Glutamatergic neuron (in vitro differentiated cells): ENCODE results near the gene RMDN3. TPM values are rescaled to one million over a fixed set of nuclear protein-coding genes. Genes with fewer than 3 reads are reported as not detected.

ENCODE experiments used
- DNase-seq: peaks from one replicate; pipeline ENCODE4 v3.0.0; 2022
- H3K27ac Mint-ChIP-seq: one replicate; pipeline ENCODE4 v1.8.0; 2020; ENCODE audit warnings: mild to moderate bottlenecking, mixed read lengths, inconsistent platforms; ENCODE audit not compliant: unreplicated experiment
- H3K27me3 Mint-ChIP-seq: one replicate; pipeline ENCODE4 v1.8.0; 2020; ENCODE audit warnings: mild to moderate bottlenecking, moderate library complexity, mixed read lengths, inconsistent platforms; ENCODE audit not compliant: unreplicated experiment
- H3K36me3 Mint-ChIP-seq: one replicate; pipeline ENCODE4 v1.8.0; 2020; ENCODE audit warnings: mild to moderate bottlenecking, mixed read lengths, inconsistent platforms; ENCODE audit not compliant: unreplicated experiment
- H3K4me1 Mint-ChIP-seq: one replicate; pipeline ENCODE4 v1.8.0; 2020; ENCODE audit warnings: mild to moderate bottlenecking, low read depth, mixed read lengths, inconsistent platforms; ENCODE audit not compliant: unreplicated experiment
- H3K4me3 Mint-ChIP-seq: one replicate; pipeline ENCODE4 v1.8.0; 2020; ENCODE audit warnings: mild to moderate bottlenecking, mixed read lengths, inconsistent platforms; ENCODE audit not compliant: unreplicated experiment
- H3K9me3 Mint-ChIP-seq: one replicate; pipeline ENCODE4 v1.8.0; 2020; ENCODE audit warnings: mild to moderate bottlenecking, moderate library complexity, mixed read lengths, inconsistent platforms; ENCODE audit not compliant: unreplicated experiment
- CTCF ChIP-seq: fragments of 200-600 bp; sonication (generic); IDR thresholded peaks from one replicate; pipeline ENCODE4 v1.5.0; 2021; ENCODE audit not compliant: partially characterized antibody, unreplicated experiment
- total RNA-seq: library from RNA; stranded (reverse); fragmentation: NEBNext Ultra II Directional; extraction: Animal tissue kit (Norgen Biotek cat#: 25700); gene quantifications from one replicate; pipeline ENCODE4 v1.2.1, GENCODE V29; 2021; ENCODE audit not compliant: unreplicated experiment

RMDN3 gene
- total RNA-seq, 1 donor from 2014 or later, result 37.1 TPM

- H3K4me3 Mint-ChIP-seq, result peak overlapping the region; percentile 79
- H3K36me3 Mint-ChIP-seq, result no peaks in the 10 kb centered on the region
- no peaks in the 10 kb centered on the region for H3K9me3 Mint-ChIP-seq
- H3K27me3 Mint-ChIP-seq, result peaks cover 9% of the 10 kb centered on the region
- H3K4me1 Mint-ChIP-seq, result peaks cover 9% of the 10 kb centered on the region
- no peak overlapping the region for H3K27ac Mint-ChIP-seq
- no peak for TF ChIP-seq CTCF
- peak; percentile 40 for DNase-seq
Observed at GRCh38 chr15:40762919-40763800, 8.1 kb upstream of the RMDN3 start.

DNA sequence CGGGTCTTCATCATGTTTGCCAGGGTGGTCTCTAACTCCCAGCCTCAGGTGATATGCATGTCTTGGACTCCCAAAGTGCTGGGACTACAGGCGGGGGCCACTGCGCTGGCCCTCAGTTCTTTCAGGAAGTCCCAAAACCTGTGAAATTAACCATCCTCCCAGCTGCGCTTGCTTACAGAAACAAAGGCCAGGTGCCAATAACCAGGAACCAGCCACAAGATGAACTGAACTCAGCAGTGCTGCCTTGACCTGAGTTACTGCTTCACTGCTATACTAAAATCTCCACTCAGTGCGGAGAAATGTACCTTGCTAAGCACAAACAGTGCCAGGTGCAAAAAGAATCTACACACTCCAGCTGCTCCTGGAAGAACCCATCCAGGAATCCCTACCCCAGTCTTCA lies 4.9 kb upstream of the RMDN3 start:
- no peak overlapping the region for H3K4me3 Mint-ChIP-seq
- H3K27me3 Mint-ChIP-seq, result peaks cover 6% of the 10 kb centered on the region
- DNase-seq, result no peak
- no peaks in the 10 kb centered on the region for H3K36me3 Mint-ChIP-seq
- peaks cover 2% of the 10 kb centered on the region for H3K4me1 Mint-ChIP-seq
- H3K9me3 Mint-ChIP-seq, result peaks cover 2% of the 10 kb centered on the region
- no peak for TF ChIP-seq CTCF
- H3K27ac Mint-ChIP-seq, result no peak overlapping the region

GRCh38 chr15:40756938-40757337 lies 1.9 kb upstream of the RMDN3 start:
- TF ChIP-seq CTCF, result no peak
- Mint-ChIP-seq H3K27me3 (peaks cover 5% of the 10 kb centered on the region), H3K4me3 (peak overlapping the region; percentile 30), H3K9me3 (peaks cover 5% of the 10 kb centered on the region), H3K36me3 (no peaks in the 10 kb centered on the region), H3K4me1 (peaks cover 3% of the 10 kb centered on the region), H3K27ac (peak overlapping the region; percentile 18)
- no peak for DNase-seq

DNA sequence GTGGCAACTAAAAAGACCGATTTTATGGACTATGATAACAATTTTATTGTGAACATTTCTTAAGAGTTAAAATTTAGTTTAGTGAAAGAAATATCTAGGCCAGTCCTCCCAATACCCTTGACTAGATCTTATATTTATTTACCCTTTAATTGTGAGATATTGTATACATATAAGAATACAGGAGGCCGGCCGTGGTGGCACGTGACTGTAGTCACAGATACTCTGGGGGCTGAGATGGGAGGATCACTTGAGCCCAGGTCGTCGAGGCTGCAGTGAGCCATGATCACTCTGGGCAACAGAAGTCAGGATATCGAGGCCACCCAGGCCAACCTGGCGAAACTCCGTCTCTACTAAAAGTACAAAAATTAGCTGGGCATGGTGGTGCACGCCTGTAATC lies 756 bp upstream of the RMDN3 start:
- no peaks in the 10 kb centered on the region for H3K36me3 Mint-ChIP-seq
- peaks cover 3% of the 10 kb centered on the region for H3K4me1 Mint-ChIP-seq
- peak overlapping the region; percentile 52 for H3K27ac Mint-ChIP-seq
- TF ChIP-seq CTCF, result no peak
- peak overlapping the region; percentile 92 for H3K4me3 Mint-ChIP-seq
- no peak for DNase-seq
- peaks cover 5% of the 10 kb centered on the region for H3K27me3 Mint-ChIP-seq
- H3K9me3 Mint-ChIP-seq, result peaks cover 5% of the 10 kb centered on the region

DNA sequence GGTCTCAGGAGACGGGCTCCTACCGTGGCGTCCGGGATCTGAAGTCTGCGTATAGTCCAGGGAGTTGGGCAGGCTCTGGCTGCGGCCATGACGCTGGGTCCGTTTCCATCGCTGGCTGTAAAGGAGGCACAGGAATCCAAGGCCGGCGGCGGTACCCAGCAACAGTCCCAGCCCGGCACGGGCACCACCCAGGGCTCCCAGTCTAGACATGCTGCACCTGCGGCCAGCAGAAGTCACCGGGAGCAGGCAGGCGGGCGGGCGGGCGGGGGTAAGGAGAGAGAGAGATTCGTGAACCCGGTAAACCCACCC lies 526 bp downstream of the RMDN3 start:
- no peaks in the 10 kb centered on the region for H3K36me3 Mint-ChIP-seq
- peak; percentile 43 for DNase-seq
- H3K27me3 Mint-ChIP-seq, result peaks cover 6% of the 10 kb centered on the region
- H3K4me3 Mint-ChIP-seq, result peak overlapping the region; percentile 87
- peaks cover 5% of the 10 kb centered on the region for H3K9me3 Mint-ChIP-seq
- H3K4me1 Mint-ChIP-seq, result peaks cover 3% of the 10 kb centered on the region
- H3K27ac Mint-ChIP-seq, result no peak overlapping the region
- no peak for TF ChIP-seq CTCF
